ENCODE measurements around the gene DNAJB8.

Gene DNAJB8

GRCh38 chr3:128463771-128464170 lies 2.9 kb downstream of the DNAJB8 start:
- no peak for DNase-seq

- no peak for DNase-seq
Measured at GRCh38 chr3:128463354-128463753, 3.3 kb downstream of the DNAJB8 start.

- no peak for DNase-seq
Measured at GRCh38 chr3:128462931-128463330, 3.8 kb downstream of the DNAJB8 start.

GRCh38 chr3:128462341-128462910 lies 4.3 kb downstream of the DNAJB8 start:
- no peak for DNase-seq

GRCh38 chr3:128461731-128462130 lies 5.0 kb downstream of the DNAJB8 start:
- DNase-seq, result no peak

GRCh38 chr3:128459461-128459820 lies 7.2 kb downstream of the DNAJB8 start:
- no peak for DNase-seq

GRCh38 chr3:128458746-128459460 lies 7.8 kb downstream of the DNAJB8 start:
- DNase-seq, result no peak

- no peak for DNase-seq
Measured at GRCh38 chr3:128457937-128458336, 8.8 kb downstream of the DNAJB8 start.

GRCh38 chr3:128456776-128457715 lies 9.6 kb downstream of the DNAJB8 start:
- no peak for DNase-seq

- DNase-seq, result no peak
Measured at GRCh38 chr3:128455786-128456748, 10.6 kb downstream of the DNAJB8 start.

- no peak for DNase-seq
Measured at GRCh38 chr3:128455116-128455515, 11.6 kb downstream of the DNAJB8 start.

GRCh38 chr3:128454310-128454618 lies 12.4 kb downstream of the DNAJB8 start:
- no peak for DNase-seq

- no peak for DNase-seq
Measured at GRCh38 chr3:128453501-128454309, 13.0 kb downstream of the DNAJB8 start.

GRCh38 chr3:128452678-128453275 lies 13.9 kb downstream of the DNAJB8 start:
- no peak for DNase-seq

- no peak for DNase-seq
Measured at GRCh38 chr3:128452120-128452519, 14.6 kb downstream of the DNAJB8 start.

GRCh38 chr3:128449111-128449638 lies 17.5 kb downstream of the DNAJB8 start:
- DNase-seq, result no peak

GRCh38 chr3:128448491-128448890 lies 18.2 kb downstream of the DNAJB8 start:
- DNase-seq, result no peak

GRCh38 chr3:128447561-128448013 lies 19.1 kb downstream of the DNAJB8 start:
- DNase-seq, result peak; percentile 23

- DNase-seq, result no peak
Measured at GRCh38 chr3:128446821-128447220, 19.9 kb downstream of the DNAJB8 start.

GRCh38 chr3:128445357-128445756 lies 21.3 kb downstream of the DNAJB8 start:
- no peak for DNase-seq

GRCh38 chr3:128443771-128444170 lies 22.9 kb downstream of the DNAJB8 start:
- DNase-seq, result no peak

Data from stimulated activated CD4-positive, alpha-beta T cell treated with anti-CD3 and anti-CD28 coated beads, Interleukin-12 subunit alpha, Interleukin-12 subunit beta, amount 100 ng/mL, for 4 hours (primary cell).